WERI-Rb-1 (cell line): ENCODE data around the gene CNTLN.
A peak's percentile ranks its signal among the peaks of the same experiment; 100 is the strongest.
"Not testable (repeated sequence)": the region's sequence is repeated elsewhere in the genome, so short reads cannot be mapped to it uniquely, and the experiment has no call there.

Experiments used
- DNase-seq: peaks from one replicate; pipeline ENCODE4 v3.0.0-alpha.2; 2020
- H3K27ac ChIP-seq: fragments of 250-450 bp; sonication (Bioruptor Pico); 2 replicates; pipeline ENCODE4 v1.5.1; 2020; ENCODE audit warnings: mild to moderate bottlenecking, moderate library complexity
- H3K27me3 ChIP-seq: fragments of 250-450 bp; sonication (Bioruptor Pico); 2 replicates; pipeline ENCODE4 v1.5.1; 2021; ENCODE audit warnings: mild to moderate bottlenecking, low read depth, moderate library complexity; ENCODE audit not compliant: insufficient read depth, severe bottlenecking
- H3K36me3 ChIP-seq: fragments of 250-450 bp; sonication (Bioruptor Pico); 2 replicates; pipeline ENCODE4 v1.5.1; 2020; ENCODE audit warnings: mild to moderate bottlenecking, moderate library complexity
- H3K4me3 ChIP-seq: 2 replicates; pipeline ENCODE4 v1.5.1; 2011; ENCODE audit warnings: low read depth, mild to moderate bottlenecking, control low read depth, low read length
- H3K9me3 ChIP-seq: fragments of 250-450 bp; sonication (Bioruptor Pico); 2 replicates; pipeline ENCODE4 v1.5.1; 2021; ENCODE audit warnings: mild to moderate bottlenecking, moderate library complexity; ENCODE audit not compliant: severe bottlenecking
- CTCF ChIP-seq: IDR thresholded peaks from 2 replicates; pipeline ENCODE4 v1.5.1; 2011; ENCODE audit warnings: low read depth, mild to moderate bottlenecking, control low read depth, inconsistent platforms, low read length

Gene CNTLN

GRCh38 chr9:17436854-17437253 is 302.0 kb downstream of the CNTLN start:
- no peak overlapping the region for H3K4me3 ChIP-seq
- H3K9me3 ChIP-seq: no peaks in the 10 kb centered on the region
- no peak for DNase-seq
- H3K36me3 ChIP-seq: no peaks in the 10 kb centered on the region
- H3K27ac ChIP-seq: no peak overlapping the region
- no peak for TF ChIP-seq CTCF
- no peaks in the 10 kb centered on the region for H3K27me3 ChIP-seq

- Histone ChIP-seq H3K27ac (no peak overlapping the region), H3K9me3 (no peaks in the 10 kb centered on the region), H3K36me3 (no peaks in the 10 kb centered on the region), H3K4me3 (no peak overlapping the region), H3K27me3 (no peaks in the 10 kb centered on the region)
- TF ChIP-seq CTCF: no peak
- no peak for DNase-seq
Observed at GRCh38 chr9:17437813-17438212, 303.0 kb downstream of the CNTLN start.

- H3K9me3 ChIP-seq, H3K4me3 ChIP-seq, H3K36me3 ChIP-seq, H3K27me3 ChIP-seq, DNase-seq: not testable (repeated sequence)
- H3K27ac ChIP-seq: peak overlapping the region; percentile 11; the same call in 1 of the 2 replicates
Observed at GRCh38 chr9:17445126-17445525, 310.3 kb downstream of the CNTLN start.

- Histone ChIP-seq H3K27me3 (no peaks in the 10 kb centered on the region), H3K27ac (no peak overlapping the region), H3K36me3 (no peaks in the 10 kb centered on the region), H3K4me3 (no peak overlapping the region), H3K9me3 (no peaks in the 10 kb centered on the region)
- TF ChIP-seq CTCF: no peak
- no peak for DNase-seq
Observed at GRCh38 chr9:17453751-17454150, 318.9 kb downstream of the CNTLN start.

GRCh38 chr9:17462869-17463464 is 328.1 kb downstream of the CNTLN start:
- DNase-seq: peak; percentile 17
- Histone ChIP-seq H3K36me3 (no peaks in the 10 kb centered on the region; the same call in 1 of the 2 replicates), H3K9me3 (no peaks in the 10 kb centered on the region), H3K27me3 (no peaks in the 10 kb centered on the region), H3K4me3 (no peak overlapping the region), H3K27ac (no peak overlapping the region)
- TF ChIP-seq CTCF: peak; percentile 36; the same call in 1 of the 2 replicates

- no peak overlapping the region for H3K27ac ChIP-seq
- no peak for TF ChIP-seq CTCF
Observed at GRCh38 chr9:17470036-17470813, 335.4 kb downstream of the CNTLN start.

More at GRCh38 chr9:17470036-17470813, 335.4 kb downstream of the CNTLN start:
- no peak for DNase-seq
- H3K4me3 ChIP-seq: no peak overlapping the region
- no peaks in the 10 kb centered on the region; the same call in 1 of the 2 replicates for H3K36me3 ChIP-seq
- no peaks in the 10 kb centered on the region for H3K27me3 ChIP-seq
- no peaks in the 10 kb centered on the region for H3K9me3 ChIP-seq
